Liver (tissue), 9 donors: ENCODE measurements around the gene PPP1R10. TPM values are rescaled to one million over a fixed set of nuclear protein-coding genes. Genes with fewer than 3 reads are reported as not detected.

Experiments used
- DNase-seq: peaks from one replicate; pipeline ENCODE4 v3.0.0-alpha.2; 2017; ENCODE audit warnings: low spot score
- H3K27ac ChIP-seq, 2 donors: one replicate each; pipeline ENCODE4 v1.7.0; 2013; ENCODE audit warnings: inconsistent platforms in 2 of 2, low read length in 2 of 2, control low read depth in 1 of 2, low read depth in 1 of 2, mild to moderate bottlenecking in 1 of 2
- H3K27me3 ChIP-seq, 4 donors: one replicate each; pipeline versions ENCODE4 v1.6.1 to v1.7.0; 2013; ENCODE audit warnings: low read length in 3 of 4, inconsistent platforms in 1 of 4, mild to moderate bottlenecking in 1 of 4, moderate library complexity in 1 of 4; ENCODE audit not compliant: control insufficient read depth in 4 of 4, insufficient read depth in 4 of 4
- H3K36me3 ChIP-seq, 4 donors: one replicate each; pipeline versions ENCODE4 v1.6.1 to v1.7.0; 2013; ENCODE audit warnings: low read length in 3 of 4, mild to moderate bottlenecking in 3 of 4, low read depth in 1 of 4, moderate library complexity in 1 of 4; ENCODE audit not compliant: control insufficient read depth in 4 of 4, insufficient read depth in 3 of 4
- H3K4me1 ChIP-seq, 4 donors: one replicate each; pipeline versions ENCODE4 v1.6.1 to v1.7.0; 2013; ENCODE audit warnings: low read length in 3 of 4, mild to moderate bottlenecking in 3 of 4, moderate library complexity in 1 of 4; ENCODE audit not compliant: control insufficient read depth in 4 of 4, insufficient read depth in 4 of 4
- H3K4me3 ChIP-seq, 3 donors: one replicate each; pipeline versions ENCODE4 v1.6.1 to v1.7.0; 2013; ENCODE audit warnings: low read length in 3 of 3, control low read depth in 1 of 3, low read depth in 1 of 3, mild to moderate bottlenecking in 1 of 3
- H3K9ac ChIP-seq, 2 donors: one replicate each; pipeline ENCODE4 v1.7.0; 2013; ENCODE audit warnings: low read length in 2 of 2, mild to moderate bottlenecking in 2 of 2, moderate library complexity in 2 of 2, control low read depth in 1 of 2, low read depth in 1 of 2
- H3K9me3 ChIP-seq, 4 donors: one replicate each; pipeline versions ENCODE4 v1.6.1 to v1.7.0; 2013; ENCODE audit warnings: low read length in 3 of 4; ENCODE audit not compliant: control insufficient read depth in 4 of 4
- EGR1 ChIP-seq, 2 donors: IDR thresholded peaks; 2 replicates each; pipeline ENCODE4 v1.6.1; 2016 to 2018; ENCODE audit warnings: antibody characterized with exemption in 2 of 2, low read depth in 2 of 2
- FOXA2 ChIP-seq: IDR thresholded peaks from 2 replicates; pipeline ENCODE4 v1.6.1; 2016; ENCODE audit warnings: antibody characterized with exemption
- GABPA ChIP-seq, 2 donors: IDR thresholded peaks in 1 of 2; conservative IDR thresholded peaks in 1 of 2; 2 replicates each; pipeline ENCODE4 v1.6.1; 2016; ENCODE audit warnings: antibody characterized with exemption in 2 of 2, mild to moderate bottlenecking in 1 of 2, moderate library complexity in 1 of 2
- HNF4A ChIP-seq, 2 donors: conservative IDR thresholded peaks; 2 replicates each; pipeline ENCODE4 v1.6.1; 2016; ENCODE audit warnings: antibody characterized with exemption in 2 of 2, mild to moderate bottlenecking in 2 of 2
- HNF4G ChIP-seq: IDR thresholded peaks from 2 replicates; pipeline ENCODE4 v1.6.1; 2016; ENCODE audit warnings: antibody characterized with exemption
- JUND ChIP-seq, 2 donors: IDR thresholded peaks; 2 replicates each; pipeline ENCODE4 v1.6.1; 2016; ENCODE audit warnings: antibody characterized with exemption in 2 of 2
- NR2F2 ChIP-seq: IDR thresholded peaks from 2 replicates; pipeline ENCODE4 v1.6.1; 2016; ENCODE audit warnings: antibody characterized with exemption
- RAD21 ChIP-seq, 2 donors: IDR thresholded peaks; 2 replicates each; pipeline ENCODE4 v1.6.1; 2016; ENCODE audit warnings: antibody characterized with exemption in 2 of 2, mild to moderate bottlenecking in 2 of 2
- RXRA ChIP-seq, 2 donors: IDR thresholded peaks; 2 replicates each; pipeline ENCODE4 v1.6.1; 2017 to 2018; ENCODE audit warnings: antibody characterized with exemption in 2 of 2, mild to moderate bottlenecking in 1 of 2
- SP1 ChIP-seq: IDR thresholded peaks from 2 replicates; pipeline ENCODE4 v1.6.1; 2018; ENCODE audit warnings: antibody characterized with exemption, mild to moderate bottlenecking
- TAF1 ChIP-seq: conservative IDR thresholded peaks from 2 replicates; pipeline ENCODE4 v1.6.1; 2016; ENCODE audit warnings: antibody characterized with exemption, mild to moderate bottlenecking
- YY1 ChIP-seq: IDR thresholded peaks from 2 replicates; pipeline ENCODE4 v1.6.1; 2016; ENCODE audit warnings: antibody characterized with exemption, mild to moderate bottlenecking
- WGBS: extraction: QIAGEN DNeasy Blood & Tissue Kit; methylation state at CpG from one replicate; pipeline ENCODE4 v1.1.7; 2013; 5-methylcytosine and 5-hydroxymethylcytosine counted together
- polyA plus RNA-seq, 2 donors: library from polyadenylated mRNA; stranded (reverse) in 1 of 2; unstranded in 1 of 2; fragments of 200-250 nt in 1 of 2; fragments of >200 nt in 1 of 2; fragmentation: Nextera tagmentation in 1 of 2; extraction: Ambion mirVana in 1 of 2; gene quantifications; one replicate each; pipeline versions ENCODE4 v1.2.1 to v1.2.3, GENCODE V29; 2013 to 2015
- total RNA-seq, 2 donors: library from RNA; depleted of rRNA; stranded (reverse); fragments of >200 nt; gene quantifications; one replicate each; pipeline ENCODE4 v1.2.3, GENCODE V29; 2014
- TF ChIP-seq, protein P1 (sequence below): IDR thresholded peaks from 2 replicates; pipeline ENCODE4 v1.6.1; 2016; ENCODE audit warnings: antibody characterized with exemption
- TF ChIP-seq, protein P2 (sequence below): IDR thresholded peaks from 2 replicates; pipeline ENCODE4 v1.6.1; 2016; ENCODE audit warnings: antibody characterized with exemption
- TF ChIP-seq, protein P3 (sequence below): IDR thresholded peaks from 2 replicates; pipeline ENCODE4 v1.6.1; 2016; ENCODE audit warnings: antibody characterized with exemption
- TF ChIP-seq, protein P4 (sequence below): fragments of 150-350 bp; IDR thresholded peaks from 2 replicates; pipeline ENCODE4 v1.5.1; 2017; ENCODE audit warnings: improper control_type of control experiment, low read depth, low read length; ENCODE audit not compliant: missing input control
- TF ChIP-seq, protein P5 (sequence below): IDR thresholded peaks from 2 replicates; pipeline ENCODE4 v1.6.1; 2016; ENCODE audit warnings: antibody characterized with exemption, mild to moderate bottlenecking
- donor health status: healthy.
- donor health status: healthy.
- donor health status: healthy.
- donor health status: healthy.
- donor health status: healthy.

PPP1R10 gene
- total and polyA plus RNA-seq, 4 donors, result 11.1 to 21.1 (median 14.1) TPM

DNA sequence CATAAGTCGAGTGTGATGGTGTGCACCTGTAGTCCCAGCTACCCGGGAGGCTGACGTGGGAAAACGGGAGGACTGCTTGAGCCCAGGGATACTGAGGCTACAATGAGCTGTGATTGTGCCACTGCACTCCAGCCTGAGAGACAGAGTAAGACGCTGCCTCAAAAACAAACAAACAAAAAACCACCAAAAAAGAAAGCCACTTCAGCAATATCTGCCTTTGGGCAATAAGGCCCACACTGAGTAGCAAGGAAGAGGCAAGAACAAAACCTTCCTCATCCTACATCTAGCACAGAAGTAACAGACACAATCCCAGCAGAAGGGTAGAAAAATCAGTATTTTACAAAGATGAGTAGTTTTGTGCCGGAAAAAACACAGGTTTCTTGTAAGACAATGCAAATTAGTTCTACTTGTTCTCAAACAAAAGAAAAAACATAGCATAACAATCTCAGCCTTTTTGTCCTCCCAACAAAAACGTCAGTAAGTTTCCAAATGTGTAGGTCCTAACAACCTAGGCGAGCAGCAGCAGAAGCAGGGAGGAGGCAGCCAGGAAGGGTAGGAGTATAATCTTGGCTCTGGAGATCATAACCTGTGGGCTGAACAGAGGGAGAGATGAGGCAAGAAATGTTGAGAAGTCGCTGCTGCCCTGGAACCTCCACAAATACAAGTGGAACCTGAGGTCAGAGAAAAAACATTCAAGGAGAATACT, 5.7 kb downstream of the PPP1R10 start (continued):
- TF ChIP-seq YY1 (no peak), HNF4A (conservative IDR thresholded peaks at IDR 0.05) (no peak)

DNA sequence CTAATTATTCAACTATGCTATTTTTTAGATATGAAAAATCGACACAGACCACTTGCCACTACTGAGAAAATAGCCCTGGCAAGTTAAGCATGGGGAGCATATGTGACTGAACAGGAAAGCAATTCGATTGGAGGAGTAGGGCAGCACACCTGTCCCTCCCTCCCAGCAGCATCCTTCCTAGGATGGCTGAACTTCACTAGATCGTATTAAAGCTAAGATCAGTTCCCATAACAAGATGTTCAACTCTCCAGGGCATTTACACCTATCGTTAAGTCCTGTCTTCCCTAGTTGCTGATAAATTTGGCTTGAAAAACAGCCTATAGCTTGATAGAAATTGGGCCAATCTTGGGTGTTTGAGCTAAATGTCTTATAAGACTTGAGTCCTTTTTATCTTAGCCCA, 7.0 kb downstream of the PPP1R10 start:
- H3K36me3 ChIP-seq, result peaks cover 15 to 45% (median 36%) of the 10 kb centered on the region in 4 donors
- H3K4me1 ChIP-seq, result peaks cover 2 to 23% (median 7%) of the 10 kb centered on the region in 4 donors
- WGBS, result 87% methylated on average over 4 of the region's 4 CpGs
- no peaks in the 10 kb centered on the region for H3K27me3 ChIP-seq
- H3K9ac ChIP-seq, result no peak overlapping the region
- no peak overlapping the region for H3K27ac ChIP-seq
- TF ChIP-seq EGR1 (IDR thresholded peaks at IDR 0.05; ENCODE audit: low read depth in 2 of 2), result no peak
- TF ChIP-seq RXRA (IDR thresholded peaks at IDR 0.05), result no peak
- TF ChIP-seq, protein P1, sequence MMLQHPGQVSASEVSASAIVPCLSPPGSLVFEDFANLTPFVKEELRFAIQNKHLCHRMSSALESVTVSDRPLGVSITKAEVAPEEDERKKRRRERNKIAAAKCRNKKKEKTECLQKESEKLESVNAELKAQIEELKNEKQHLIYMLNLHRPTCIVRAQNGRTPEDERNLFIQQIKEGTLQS, result no peak
- no peak for TF ChIP-seq FOXA2
- TF ChIP-seq RAD21 (IDR thresholded peaks at IDR 0.05), result no peak
- TF ChIP-seq, protein P2, sequence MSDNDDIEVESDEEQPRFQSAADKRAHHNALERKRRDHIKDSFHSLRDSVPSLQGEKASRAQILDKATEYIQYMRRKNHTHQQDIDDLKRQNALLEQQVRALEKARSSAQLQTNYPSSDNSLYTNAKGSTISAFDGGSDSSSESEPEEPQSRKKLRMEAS, result no peak
- TF ChIP-seq, protein P3, sequence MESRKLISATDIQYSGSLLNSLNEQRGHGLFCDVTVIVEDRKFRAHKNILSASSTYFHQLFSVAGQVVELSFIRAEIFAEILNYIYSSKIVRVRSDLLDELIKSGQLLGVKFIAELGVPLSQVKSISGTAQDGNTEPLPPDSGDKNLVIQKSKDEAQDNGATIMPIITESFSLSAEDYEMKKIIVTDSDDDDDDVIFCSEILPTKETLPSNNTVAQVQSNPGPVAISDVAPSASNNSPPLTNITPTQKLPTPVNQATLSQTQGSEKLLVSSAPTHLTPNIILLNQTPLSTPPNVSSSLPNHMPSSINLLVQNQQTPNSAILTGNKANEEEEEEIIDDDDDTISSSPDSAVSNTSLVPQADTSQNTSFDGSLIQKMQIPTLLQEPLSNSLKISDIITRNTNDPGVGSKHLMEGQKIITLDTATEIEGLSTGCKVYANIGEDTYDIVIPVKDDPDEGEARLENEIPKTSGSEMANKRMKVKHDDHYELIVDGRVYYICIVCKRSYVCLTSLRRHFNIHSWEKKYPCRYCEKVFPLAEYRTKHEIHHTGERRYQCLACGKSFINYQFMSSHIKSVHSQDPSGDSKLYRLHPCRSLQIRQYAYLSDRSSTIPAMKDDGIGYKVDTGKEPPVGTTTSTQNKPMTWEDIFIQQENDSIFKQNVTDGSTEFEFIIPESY, result no peak
- TF ChIP-seq, protein P4, sequence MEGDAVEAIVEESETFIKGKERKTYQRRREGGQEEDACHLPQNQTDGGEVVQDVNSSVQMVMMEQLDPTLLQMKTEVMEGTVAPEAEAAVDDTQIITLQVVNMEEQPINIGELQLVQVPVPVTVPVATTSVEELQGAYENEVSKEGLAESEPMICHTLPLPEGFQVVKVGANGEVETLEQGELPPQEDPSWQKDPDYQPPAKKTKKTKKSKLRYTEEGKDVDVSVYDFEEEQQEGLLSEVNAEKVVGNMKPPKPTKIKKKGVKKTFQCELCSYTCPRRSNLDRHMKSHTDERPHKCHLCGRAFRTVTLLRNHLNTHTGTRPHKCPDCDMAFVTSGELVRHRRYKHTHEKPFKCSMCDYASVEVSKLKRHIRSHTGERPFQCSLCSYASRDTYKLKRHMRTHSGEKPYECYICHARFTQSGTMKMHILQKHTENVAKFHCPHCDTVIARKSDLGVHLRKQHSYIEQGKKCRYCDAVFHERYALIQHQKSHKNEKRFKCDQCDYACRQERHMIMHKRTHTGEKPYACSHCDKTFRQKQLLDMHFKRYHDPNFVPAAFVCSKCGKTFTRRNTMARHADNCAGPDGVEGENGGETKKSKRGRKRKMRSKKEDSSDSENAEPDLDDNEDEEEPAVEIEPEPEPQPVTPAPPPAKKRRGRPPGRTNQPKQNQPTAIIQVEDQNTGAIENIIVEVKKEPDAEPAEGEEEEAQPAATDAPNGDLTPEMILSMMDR, result no peak
- TF ChIP-seq, protein P5, sequence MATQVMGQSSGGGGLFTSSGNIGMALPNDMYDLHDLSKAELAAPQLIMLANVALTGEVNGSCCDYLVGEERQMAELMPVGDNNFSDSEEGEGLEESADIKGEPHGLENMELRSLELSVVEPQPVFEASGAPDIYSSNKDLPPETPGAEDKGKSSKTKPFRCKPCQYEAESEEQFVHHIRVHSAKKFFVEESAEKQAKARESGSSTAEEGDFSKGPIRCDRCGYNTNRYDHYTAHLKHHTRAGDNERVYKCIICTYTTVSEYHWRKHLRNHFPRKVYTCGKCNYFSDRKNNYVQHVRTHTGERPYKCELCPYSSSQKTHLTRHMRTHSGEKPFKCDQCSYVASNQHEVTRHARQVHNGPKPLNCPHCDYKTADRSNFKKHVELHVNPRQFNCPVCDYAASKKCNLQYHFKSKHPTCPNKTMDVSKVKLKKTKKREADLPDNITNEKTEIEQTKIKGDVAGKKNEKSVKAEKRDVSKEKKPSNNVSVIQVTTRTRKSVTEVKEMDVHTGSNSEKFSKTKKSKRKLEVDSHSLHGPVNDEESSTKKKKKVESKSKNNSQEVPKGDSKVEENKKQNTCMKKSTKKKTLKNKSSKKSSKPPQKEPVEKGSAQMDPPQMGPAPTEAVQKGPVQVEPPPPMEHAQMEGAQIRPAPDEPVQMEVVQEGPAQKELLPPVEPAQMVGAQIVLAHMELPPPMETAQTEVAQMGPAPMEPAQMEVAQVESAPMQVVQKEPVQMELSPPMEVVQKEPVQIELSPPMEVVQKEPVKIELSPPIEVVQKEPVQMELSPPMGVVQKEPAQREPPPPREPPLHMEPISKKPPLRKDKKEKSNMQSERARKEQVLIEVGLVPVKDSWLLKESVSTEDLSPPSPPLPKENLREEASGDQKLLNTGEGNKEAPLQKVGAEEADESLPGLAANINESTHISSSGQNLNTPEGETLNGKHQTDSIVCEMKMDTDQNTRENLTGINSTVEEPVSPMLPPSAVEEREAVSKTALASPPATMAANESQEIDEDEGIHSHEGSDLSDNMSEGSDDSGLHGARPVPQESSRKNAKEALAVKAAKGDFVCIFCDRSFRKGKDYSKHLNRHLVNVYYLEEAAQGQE, result no peak
- no peak for DNase-seq
- no peak overlapping the region for H3K4me3 ChIP-seq
- no peaks in the 10 kb centered on the region for H3K9me3 ChIP-seq

DNA sequence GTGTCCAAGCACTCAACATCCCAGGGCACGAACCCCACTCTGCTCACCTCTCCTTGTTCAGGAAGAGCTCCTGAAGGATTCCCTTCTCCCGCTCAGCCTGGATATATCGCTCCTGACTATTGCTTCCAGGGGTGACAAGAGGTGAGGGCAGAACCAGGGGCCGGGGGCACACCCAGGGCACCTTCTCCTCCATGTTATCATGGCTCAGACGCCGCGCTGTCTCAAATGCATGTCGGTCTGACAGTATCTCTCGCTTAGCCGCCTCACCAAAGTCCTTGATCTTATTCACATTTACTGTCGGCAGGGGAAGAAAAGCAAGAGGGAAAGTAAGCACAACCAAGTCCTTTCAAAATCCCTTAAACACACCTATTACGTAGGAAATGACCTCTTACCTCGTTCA, 13.1 kb downstream of the PPP1R10 start:
- Histone ChIP-seq H3K9me3 (no peaks in the 10 kb centered on the region), H3K9ac (no peak overlapping the region), H3K36me3 (peaks cover 34 to 81% (median 70%) of the 10 kb centered on the region in 4 donors), H3K4me1 (no peaks in the 10 kb centered on the region), H3K4me3 (no peak overlapping the region), H3K27me3 (no peaks in the 10 kb centered on the region), H3K27ac (no peak overlapping the region)
- 93% methylated on average over 13 of the region's 13 CpGs for WGBS
- TF ChIP-seq EGR1 (IDR thresholded peaks at IDR 0.05; ENCODE audit: low read depth in 2 of 2), result no peak
- TF ChIP-seq HNF4G, result no peak
- TF ChIP-seq, protein P3, result no peak
- TF ChIP-seq FOXA2, result no peak
- TF ChIP-seq JUND (IDR thresholded peaks at IDR 0.05), result no peak
- no peak for TF ChIP-seq NR2F2
- TF ChIP-seq HNF4A (conservative IDR thresholded peaks at IDR 0.05), result no peak
- TF ChIP-seq GABPA (IDR thresholded peaks at IDR 0.05 in 1 of 2, conservative IDR thresholded peaks at IDR 0.05 in 1 of 2), result no peak
- no peak for TF ChIP-seq YY1
- no peak for TF ChIP-seq TAF1
- no peak for TF ChIP-seq SP1
- no peak for DNase-seq
